A673 (cell line): ENCODE results near the gene ZNF683. TPM values are rescaled to one million over a fixed set of nuclear protein-coding genes. Genes with fewer than 3 reads are reported as not detected.
"Not testable (repeated sequence)": the region's sequence is repeated elsewhere in the genome, so short reads cannot be mapped to it uniquely, and the experiment has no call there.

Experiments used
- BruUV-seq: library from RNA; stranded (reverse); fragments of 400-500 nt; replicated peaks from 2 replicates; lab custom pipeline; 2021; lab: Mats Ljungman, UMichigan
- CTCF ChIA-PET: fragments of 300-600 bp; sonication (Branson Sonifier 250); formaldehyde crosslinking; loops from one replicate; lab custom pipeline; 2022; ENCODE audit warnings: antibody characterized with exemption; lab: Charles Lee
- POLR2A ChIA-PET: fragments of 300-600 bp; sonication (Branson Sonifier 250); formaldehyde crosslinking; loops from one replicate; lab custom pipeline; 2022; ENCODE audit warnings: antibody characterized with exemption; ENCODE audit not compliant: low non-redundant PET; lab: Charles Lee
- DNase-seq: peaks from one replicate; pipeline ENCODE4 v3.0.0-alpha.2; 2015; ENCODE audit warnings: low spot score
- H3K27ac ChIP-seq: fragments of 200-600 bp; sonication (generic); 2 replicates; pipeline ENCODE4 v1.5.1; 2016; ENCODE audit warnings: mixed run types, low read depth, mild to moderate bottlenecking, mixed read lengths, antibody characterized with exemption, low read length; ENCODE audit not compliant: poor library complexity, severe bottlenecking
- H3K27me3 ChIP-seq: fragments of 200-600 bp; sonication (generic); replicated peaks from 2 replicates; pipeline ENCODE4 v1.6.1; 2017; ENCODE audit warnings: mixed run types, low read depth, mild to moderate bottlenecking, mixed read lengths, antibody characterized with exemption, low read length; ENCODE audit not compliant: insufficient read depth, poor library complexity
- H3K36me3 ChIP-seq: fragments of 200-600 bp; sonication (generic); 2 replicates; pipeline ENCODE4 v1.6.1; 2016; ENCODE audit warnings: mixed run types, mild to moderate bottlenecking, mixed read lengths, antibody characterized with exemption, low read length; ENCODE audit not compliant: insufficient read depth, poor library complexity, severe bottlenecking
- H3K4me1 ChIP-seq: fragments of 200-600 bp; sonication (generic); 2 replicates; pipeline ENCODE4 v1.6.1; 2017; ENCODE audit warnings: mixed run types, mild to moderate bottlenecking, mixed read lengths, antibody characterized with exemption, low read length; ENCODE audit not compliant: insufficient read depth, poor library complexity, severe bottlenecking
- H3K4me3 ChIP-seq: fragments of 200-600 bp; sonication (generic); 2 replicates; pipeline ENCODE4 v1.5.1; 2016; ENCODE audit warnings: low read depth, mixed run types, mild to moderate bottlenecking, mixed read lengths, low read length; ENCODE audit not compliant: poor library complexity, severe bottlenecking
- H3K9me3 ChIP-seq: fragments of 200-600 bp; sonication (generic); 2 replicates; pipeline ENCODE4 v1.6.1; 2016; ENCODE audit warnings: mixed run types, low read depth, mild to moderate bottlenecking, mixed read lengths, antibody characterized with exemption, low read length; ENCODE audit not compliant: poor library complexity, severe bottlenecking
- CTCF ChIP-seq: fragments of 300-800, 200-600 bp; sonication (generic); conservative IDR thresholded peaks from 2 replicates; pipeline ENCODE4 v1.5.1; 2017; ENCODE audit warnings: low read depth, mild to moderate bottlenecking, antibody characterized with exemption, low read length, moderate library complexity, mixed read lengths
- EZH2 ChIP-seq: fragments of 200-600 bp; sonication (generic); IDR thresholded peaks from 2 replicates; pipeline ENCODE4 v1.6.1; 2017; ENCODE audit warnings: borderline replicate concordance, low read depth, mild to moderate bottlenecking, mixed read lengths, antibody characterized with exemption, low read length; ENCODE audit not compliant: poor library complexity, severe bottlenecking
- intact Hi-C: fragments of 100-400 bp; cut with micrococcal nuclease; formaldehyde crosslinking; loops from one replicate; pipeline ENCODE4 v1.10.0; 2022; ENCODE audit not compliant: unreplicated experiment
- total RNA-seq: library from RNA; stranded (reverse); gene quantifications from 2 replicates; pipeline ENCODE4 v1.2.3, GENCODE V29; 2021

Gene ZNF683
- total RNA-seq, 1 experiment from 2014 or later = not detected

GRCh38 chr1:26387447-26387846, 14.9 kb upstream of the ZNF683 start:
- Histone ChIP-seq H3K27ac (no peak overlapping the region), H3K9me3 (no peaks in the 10 kb centered on the region), H3K27me3 (no peaks in the 10 kb centered on the region), H3K4me1 (no peaks in the 10 kb centered on the region), H3K36me3 (no peaks in the 10 kb centered on the region), H3K4me3 (no peak overlapping the region)
- intact Hi-C loops = no loop called here
- POLR2A ChIA-PET = no interaction called here
- DNase-seq = no peak
- CTCF ChIA-PET = no interaction called here
- BruUV-seq = no TSS peak
- no peak for TF ChIP-seq CTCF
- TF ChIP-seq EZH2 = no peak

- H3K4me1 ChIP-seq, BruUV-seq, intact Hi-C loops, H3K27me3 ChIP-seq, CTCF ChIA-PET, POLR2A ChIA-PET, H3K9me3 ChIP-seq, H3K36me3 ChIP-seq, DNase-seq, H3K27ac ChIP-seq, H3K4me3 ChIP-seq: not testable (repeated sequence)
Observed at GRCh38 chr1:26385063-26385462, 12.5 kb upstream of the ZNF683 start.

GRCh38 chr1:26384076-26384475, 11.5 kb upstream of the ZNF683 start:
- ChIA-PET CTCF (no interaction called here), POLR2A (no interaction called here)
- no peak for TF ChIP-seq CTCF
- DNase-seq = no peak
- no peak overlapping the region for H3K4me3 ChIP-seq
- no peaks in the 10 kb centered on the region for H3K9me3 ChIP-seq
- no TSS peak for BruUV-seq
- H3K27ac ChIP-seq = no peak overlapping the region
- no peaks in the 10 kb centered on the region for H3K36me3 ChIP-seq
- H3K27me3 ChIP-seq = no peaks in the 10 kb centered on the region
- intact Hi-C loops = no loop called here
- H3K4me1 ChIP-seq = no peaks in the 10 kb centered on the region

GRCh38 chr1:26378879-26379251, 6.3 kb upstream of the ZNF683 start:
- Histone ChIP-seq H3K27me3 (no peaks in the 10 kb centered on the region), H3K36me3 (no peaks in the 10 kb centered on the region), H3K4me1 (no peaks in the 10 kb centered on the region), H3K27ac (no peak overlapping the region), H3K9me3 (no peaks in the 10 kb centered on the region), H3K4me3 (no peak overlapping the region)
- ChIA-PET POLR2A (interaction anchor here (0.5 kb wide), 1 partner anchor 19 kb away, joined by 3 read pairs; no protein-coding TSS in a partner anchor), CTCF (no interaction called here)
- no TSS peak for BruUV-seq
- intact Hi-C loops = no loop called here
- no peak for DNase-seq
- TF ChIP-seq EZH2 (no peak), CTCF (no peak)
